GM19372 (cell line): ENCODE measurements around the gene SYNE2.
"Not testable (repeated sequence)": the region's sequence is repeated elsewhere in the genome, so short reads cannot be mapped to it uniquely, and the experiment has no call there.

Experiments used
- ATAC-seq: cut with Tn5 transposase; IDR thresholded peaks from one replicate; pipeline ENCODE4 v1.9.1; 2021; ENCODE audit warnings: mild to moderate bottlenecking, low read depth, moderate library complexity; ENCODE audit not compliant: unreplicated experiment

SYNE2 gene

GRCh38 chr14:64178814-64179213 is 326.0 kb downstream of the SYNE2 start:
- no peak for ATAC-seq

GRCh38 chr14:64182908-64183307 is 330.1 kb downstream of the SYNE2 start:
- not testable (repeated sequence) for ATAC-seq

- no peak for ATAC-seq
Measured at GRCh38 chr14:64184103-64184729, 331.4 kb downstream of the SYNE2 start.

GRCh38 chr14:64185184-64185583 is 332.4 kb downstream of the SYNE2 start:
- no peak for ATAC-seq

DNA sequence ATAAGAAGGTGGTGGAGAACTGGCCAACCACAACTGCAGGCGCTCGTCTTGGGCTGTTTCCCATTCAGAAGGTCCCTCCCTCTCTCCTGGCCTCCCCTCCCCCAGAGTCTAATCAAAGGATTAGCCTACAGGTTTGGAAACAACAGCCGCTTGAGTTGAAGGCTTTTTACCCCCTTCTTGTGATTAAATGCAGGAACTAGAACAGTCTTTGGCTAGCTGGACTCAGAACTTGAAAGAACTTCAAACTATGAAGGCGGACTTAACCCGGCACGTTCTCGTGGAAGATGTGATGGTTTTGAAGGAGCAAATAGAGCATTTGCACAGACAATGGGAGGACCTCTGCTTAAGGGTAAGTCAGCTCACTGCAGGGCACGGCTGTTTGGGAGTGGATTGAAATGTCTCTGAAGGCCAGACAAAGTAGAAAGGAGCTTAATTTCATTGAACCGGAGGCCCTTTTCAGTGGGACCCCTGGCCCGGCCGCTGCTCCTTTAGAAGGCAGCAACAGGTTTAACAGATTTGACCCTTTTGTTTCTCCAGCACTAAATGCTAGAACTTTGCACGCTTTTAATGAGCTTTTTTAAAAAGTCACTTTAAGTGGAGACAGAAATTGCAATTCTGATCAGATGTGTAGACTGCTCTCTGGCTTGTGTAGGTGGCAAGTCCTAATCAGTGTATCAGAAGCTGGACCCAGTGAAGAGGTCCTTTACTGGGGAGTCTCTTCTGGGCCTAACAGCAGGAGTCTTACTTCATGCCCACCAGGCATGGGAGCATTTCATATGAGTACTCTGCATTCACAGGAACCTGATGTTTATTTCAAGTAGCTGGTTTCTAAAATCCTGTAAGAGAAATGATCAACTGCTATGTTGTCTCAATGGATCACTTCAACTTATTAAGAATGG is 333.7 kb downstream of the SYNE2 start:
- no peak for ATAC-seq

GRCh38 chr14:64187331-64187730 is 334.5 kb downstream of the SYNE2 start:
- ATAC-seq, result no peak

- no peak for ATAC-seq
Measured at GRCh38 chr14:64190974-64191502, 338.2 kb downstream of the SYNE2 start.

DNA sequence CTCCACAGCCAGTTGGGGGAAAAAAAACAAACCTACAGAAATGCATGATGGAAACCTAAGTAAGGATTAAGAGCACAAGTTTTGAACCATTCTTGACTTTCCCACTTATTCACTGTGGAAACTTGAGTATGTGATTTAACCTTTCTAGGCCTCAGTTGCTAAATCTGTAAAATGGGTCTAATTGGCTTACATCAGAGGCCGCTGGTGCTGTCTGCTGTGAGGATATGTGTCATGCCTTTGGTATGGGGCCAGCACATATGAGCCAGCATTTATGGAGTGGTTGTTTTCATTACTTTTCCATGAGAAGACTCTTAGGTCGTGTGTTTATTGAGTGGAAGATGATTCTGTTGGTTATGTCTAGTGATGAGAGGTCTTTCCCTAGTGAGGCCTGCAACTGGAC is 339.0 kb downstream of the SYNE2 start:
- no peak for ATAC-seq

DNA sequence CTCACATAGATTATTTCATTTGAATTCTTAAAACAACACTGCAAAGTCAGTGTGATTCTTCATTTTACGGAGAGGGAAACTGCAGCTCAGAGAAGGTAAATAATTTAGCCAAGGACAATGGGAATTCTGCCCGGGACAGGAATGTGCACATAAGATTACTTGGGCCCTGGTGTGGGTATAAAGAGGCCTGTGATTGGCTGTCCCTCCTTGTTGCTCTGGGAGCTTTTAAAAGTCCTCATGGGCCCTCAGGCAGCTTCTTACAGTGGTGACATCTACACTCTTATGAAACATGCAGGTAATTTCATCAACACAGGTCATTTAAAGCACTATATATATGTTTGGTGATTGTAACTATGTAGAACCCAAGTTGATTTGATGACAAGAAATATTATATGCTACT is 341.0 kb downstream of the SYNE2 start:
- no peak for ATAC-seq

DNA sequence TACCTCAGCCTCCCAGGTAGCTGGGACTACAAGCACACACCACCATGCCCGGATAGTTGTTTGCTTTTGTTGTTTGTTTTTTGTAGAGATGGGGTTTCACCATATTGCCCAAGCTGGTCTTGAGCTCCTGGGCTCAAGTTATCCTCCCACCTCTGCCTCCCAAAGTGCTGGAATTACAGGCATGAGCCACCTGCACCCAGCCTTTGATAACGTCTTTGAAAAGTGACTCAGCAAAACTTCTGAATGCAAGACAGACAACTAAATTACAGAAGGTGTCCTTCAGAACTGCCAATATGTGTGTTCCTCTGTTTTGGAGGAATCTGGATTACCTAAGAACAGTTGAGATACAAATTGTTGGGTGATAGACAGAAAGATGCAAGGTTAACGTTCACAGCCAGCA is 341.6 kb downstream of the SYNE2 start:
- no peak for ATAC-seq

- peak; percentile 70 for ATAC-seq
Measured at GRCh38 chr14:64195199-64195598, 342.4 kb downstream of the SYNE2 start.

DNA sequence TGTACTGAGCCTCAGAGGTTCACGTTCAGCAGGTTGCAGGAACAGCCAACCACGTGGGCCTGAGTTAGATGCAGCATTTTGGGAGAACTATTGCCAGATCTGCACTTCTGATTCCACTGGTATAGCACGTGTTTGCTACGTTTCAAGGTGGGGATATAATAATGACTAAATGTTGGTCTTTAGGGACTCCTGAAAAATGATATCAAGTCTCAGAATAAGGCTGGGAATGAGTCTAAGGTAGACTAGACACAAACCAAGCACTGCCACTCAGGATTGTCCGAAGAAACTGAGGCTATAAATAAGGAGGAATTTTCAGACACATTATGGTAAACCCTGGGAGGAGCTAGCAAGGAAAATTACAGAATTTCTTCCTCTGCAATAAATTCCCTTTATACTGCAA is 343.3 kb downstream of the SYNE2 start:
- no peak for ATAC-seq

GRCh38 chr14:64196814-64197411 is 344.1 kb downstream of the SYNE2 start:
- no peak for ATAC-seq

- ATAC-seq, result no peak
Measured at GRCh38 chr14:64197996-64198395, 345.2 kb downstream of the SYNE2 start.

DNA sequence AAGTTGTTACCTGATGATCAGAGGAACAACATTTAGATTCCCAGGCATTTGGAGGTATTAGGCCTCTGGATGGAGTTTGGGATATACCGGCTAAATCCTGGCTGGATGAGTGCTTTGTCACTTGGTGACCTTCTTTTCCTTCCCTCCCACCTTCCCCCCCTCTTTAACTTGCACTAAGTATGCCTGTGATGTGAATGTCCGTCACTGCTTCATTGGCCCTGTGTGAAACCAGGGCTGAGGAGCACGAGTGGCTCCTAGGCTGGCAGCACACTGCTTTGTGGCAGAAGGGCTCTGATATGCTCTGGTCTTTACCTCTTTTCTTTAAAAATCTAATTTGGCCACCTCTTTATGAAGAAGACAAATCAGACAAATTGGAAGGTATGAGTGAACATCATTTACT is 345.7 kb downstream of the SYNE2 start:
- no peak for ATAC-seq

- ATAC-seq, result no peak
Measured at GRCh38 chr14:64200170-64200569, 347.4 kb downstream of the SYNE2 start.

DNA sequence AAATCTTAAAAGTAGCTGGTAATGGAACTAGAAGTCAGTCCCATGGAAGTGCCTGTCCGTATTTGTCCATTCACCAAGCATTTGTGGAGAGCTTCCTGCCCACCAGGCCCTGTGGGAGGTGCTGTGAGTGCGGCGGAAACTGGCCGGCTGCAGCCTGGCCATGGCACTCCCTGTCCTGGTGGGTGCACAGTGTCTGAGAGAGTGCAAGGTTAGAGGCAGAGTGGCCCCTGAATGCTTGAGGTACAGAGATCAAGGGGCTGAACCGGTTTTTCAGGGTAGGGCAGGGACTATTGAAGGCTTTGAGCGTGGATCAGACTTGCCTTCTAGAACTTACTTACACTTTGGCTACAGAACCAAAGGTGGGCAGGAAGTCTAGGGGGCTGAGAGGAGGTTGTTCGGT is 348.5 kb downstream of the SYNE2 start:
- no peak for ATAC-seq

DNA sequence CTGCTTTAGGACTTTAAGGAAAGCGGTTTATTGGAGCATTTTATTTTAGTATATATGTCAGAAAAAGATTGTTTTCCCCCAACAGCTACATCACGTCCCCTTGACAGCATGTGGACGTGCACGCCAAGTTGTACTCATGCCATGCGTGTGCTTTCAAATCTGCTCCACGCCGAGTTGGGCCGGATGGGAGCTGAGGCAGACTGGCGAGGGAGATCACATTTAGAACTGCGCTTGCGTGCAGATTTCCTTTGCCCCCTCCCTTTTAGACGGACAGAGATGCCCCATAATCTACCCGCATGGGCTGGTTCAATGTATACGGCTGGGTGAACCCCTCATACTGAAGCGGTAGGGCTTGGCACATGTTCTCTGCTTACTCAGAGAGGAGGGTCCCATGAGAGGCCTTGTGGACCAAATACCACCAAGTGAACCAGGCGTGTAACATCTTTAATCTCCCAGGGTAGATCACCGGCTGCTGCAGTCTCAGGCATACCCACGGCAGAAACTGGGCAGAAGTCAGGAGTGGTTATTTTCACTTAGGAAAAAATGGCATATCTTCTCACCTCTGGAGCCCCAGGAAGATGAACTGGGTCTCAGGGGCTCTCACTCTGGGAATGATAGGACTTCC is 349.2 kb downstream of the SYNE2 start:
- no peak for ATAC-seq

DNA sequence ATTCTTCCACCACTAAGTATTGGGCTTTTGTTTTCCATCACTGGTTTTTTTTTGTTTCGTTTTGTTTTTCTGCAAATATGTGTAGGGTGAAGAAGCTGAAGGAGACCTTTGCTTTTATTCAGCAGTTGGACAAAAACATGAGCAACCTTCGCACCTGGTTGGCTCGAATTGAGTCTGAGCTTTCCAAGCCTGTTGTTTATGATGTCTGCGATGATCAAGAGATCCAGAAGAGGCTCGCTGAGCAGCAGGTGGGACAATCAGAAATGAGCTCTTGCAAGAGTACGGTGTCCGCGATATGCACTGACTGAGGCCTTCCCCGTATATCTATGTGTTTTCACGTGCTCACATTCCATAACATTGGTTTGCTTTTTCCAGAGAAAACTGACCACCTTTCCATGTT is 349.9 kb downstream of the SYNE2 start:
- ATAC-seq, result no peak

GRCh38 chr14:64203366-64204006 is 350.7 kb downstream of the SYNE2 start:
- no peak for ATAC-seq
